BE2C (cell line): ENCODE data around the gene NRROS.

Source experiments
- DNase-seq: peaks from one replicate; pipeline ENCODE4 v3.0.0-alpha.2; 2020
- H3K27me3 ChIP-seq: fragments of 250-450 bp; sonication (Bioruptor Pico); 2 replicates; pipeline ENCODE4 v1.5.1; 2020; ENCODE audit warnings: mild to moderate bottlenecking
- H3K36me3 ChIP-seq: fragments of 250-450 bp; sonication (Bioruptor Pico); 2 replicates; pipeline ENCODE4 v1.5.1; 2020; ENCODE audit warnings: mild to moderate bottlenecking
- H3K4me1 ChIP-seq: fragments of 250-450 bp; sonication (Bioruptor Pico); 2 replicates; pipeline ENCODE4 v1.5.1; 2020
- H3K4me3 ChIP-seq: 2 replicates; pipeline ENCODE4 v1.5.1; 2011; ENCODE audit warnings: low read depth, low read length
- H3K9me3 ChIP-seq: fragments of 250-450 bp; sonication (Bioruptor Pico); 2 replicates; pipeline ENCODE4 v1.5.1; 2020
- TF ChIP-seq, protein P1 (sequence below): IDR thresholded peaks from 2 replicates; pipeline ENCODE4 v1.5.1; 2012; ENCODE audit warnings: mild to moderate bottlenecking, low read depth, low read length

The NRROS gene

GRCh38 chr3:196643201-196643749 is 3.8 kb downstream of the NRROS start:
- H3K9me3 ChIP-seq: no peaks in the 10 kb centered on the region
- H3K27me3 ChIP-seq: no peaks in the 10 kb centered on the region
- H3K4me3 ChIP-seq: no peak overlapping the region
- H3K36me3 ChIP-seq: no peaks in the 10 kb centered on the region
- no peaks in the 10 kb centered on the region for H3K4me1 ChIP-seq
- DNase-seq: no peak
- TF ChIP-seq, protein P1, sequence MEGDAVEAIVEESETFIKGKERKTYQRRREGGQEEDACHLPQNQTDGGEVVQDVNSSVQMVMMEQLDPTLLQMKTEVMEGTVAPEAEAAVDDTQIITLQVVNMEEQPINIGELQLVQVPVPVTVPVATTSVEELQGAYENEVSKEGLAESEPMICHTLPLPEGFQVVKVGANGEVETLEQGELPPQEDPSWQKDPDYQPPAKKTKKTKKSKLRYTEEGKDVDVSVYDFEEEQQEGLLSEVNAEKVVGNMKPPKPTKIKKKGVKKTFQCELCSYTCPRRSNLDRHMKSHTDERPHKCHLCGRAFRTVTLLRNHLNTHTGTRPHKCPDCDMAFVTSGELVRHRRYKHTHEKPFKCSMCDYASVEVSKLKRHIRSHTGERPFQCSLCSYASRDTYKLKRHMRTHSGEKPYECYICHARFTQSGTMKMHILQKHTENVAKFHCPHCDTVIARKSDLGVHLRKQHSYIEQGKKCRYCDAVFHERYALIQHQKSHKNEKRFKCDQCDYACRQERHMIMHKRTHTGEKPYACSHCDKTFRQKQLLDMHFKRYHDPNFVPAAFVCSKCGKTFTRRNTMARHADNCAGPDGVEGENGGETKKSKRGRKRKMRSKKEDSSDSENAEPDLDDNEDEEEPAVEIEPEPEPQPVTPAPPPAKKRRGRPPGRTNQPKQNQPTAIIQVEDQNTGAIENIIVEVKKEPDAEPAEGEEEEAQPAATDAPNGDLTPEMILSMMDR: no peak

DNA sequence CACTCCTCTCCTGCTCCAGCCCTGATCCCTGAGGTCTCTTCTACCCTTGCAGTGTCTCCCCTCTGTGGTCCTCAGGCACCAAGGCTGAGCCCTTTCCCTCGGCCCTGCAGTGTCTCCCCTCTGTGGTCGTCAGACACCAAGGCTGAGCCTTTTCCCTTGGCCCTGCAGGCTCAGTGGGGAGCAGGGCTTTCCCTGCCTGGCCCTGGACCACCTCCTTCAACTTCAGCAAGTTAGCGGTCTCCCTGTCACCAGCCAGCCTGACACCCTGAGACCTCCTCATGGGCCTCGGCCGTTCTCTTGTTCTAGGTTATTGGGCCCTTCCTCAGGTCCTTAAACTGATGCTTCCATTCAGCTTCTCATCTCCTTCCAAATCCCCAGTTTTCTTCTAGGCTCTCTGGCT is 4.3 kb downstream of the NRROS start:
- DNase-seq: no peak
- H3K4me3 ChIP-seq: no peak overlapping the region
- H3K4me1 ChIP-seq: no peaks in the 10 kb centered on the region
- H3K9me3 ChIP-seq: no peaks in the 10 kb centered on the region
- TF ChIP-seq, protein P1: no peak
- no peaks in the 10 kb centered on the region for H3K27me3 ChIP-seq
- H3K36me3 ChIP-seq: no peaks in the 10 kb centered on the region

- Histone ChIP-seq H3K4me3 (no peak overlapping the region), H3K4me1 (0 out of 2 replicates have a peak, but pooled peaks cover 4% of the 10 kb centered on the region), H3K36me3 (no peaks in the 10 kb centered on the region), H3K27me3 (no peaks in the 10 kb centered on the region), H3K9me3 (no peaks in the 10 kb centered on the region)
- TF ChIP-seq, protein P1: no peak
- no peak for DNase-seq
Observed at GRCh38 chr3:196645096-196645495, 5.6 kb downstream of the NRROS start.

- TF ChIP-seq, protein P1: no peak
- Histone ChIP-seq H3K36me3 (no peaks in the 10 kb centered on the region), H3K4me1 (peaks cover 8% of the 10 kb centered on the region), H3K9me3 (no peaks in the 10 kb centered on the region), H3K4me3 (no peak overlapping the region), H3K27me3 (no peaks in the 10 kb centered on the region)
- DNase-seq: no peak
Observed at GRCh38 chr3:196645897-196646665, 6.6 kb downstream of the NRROS start.

DNA sequence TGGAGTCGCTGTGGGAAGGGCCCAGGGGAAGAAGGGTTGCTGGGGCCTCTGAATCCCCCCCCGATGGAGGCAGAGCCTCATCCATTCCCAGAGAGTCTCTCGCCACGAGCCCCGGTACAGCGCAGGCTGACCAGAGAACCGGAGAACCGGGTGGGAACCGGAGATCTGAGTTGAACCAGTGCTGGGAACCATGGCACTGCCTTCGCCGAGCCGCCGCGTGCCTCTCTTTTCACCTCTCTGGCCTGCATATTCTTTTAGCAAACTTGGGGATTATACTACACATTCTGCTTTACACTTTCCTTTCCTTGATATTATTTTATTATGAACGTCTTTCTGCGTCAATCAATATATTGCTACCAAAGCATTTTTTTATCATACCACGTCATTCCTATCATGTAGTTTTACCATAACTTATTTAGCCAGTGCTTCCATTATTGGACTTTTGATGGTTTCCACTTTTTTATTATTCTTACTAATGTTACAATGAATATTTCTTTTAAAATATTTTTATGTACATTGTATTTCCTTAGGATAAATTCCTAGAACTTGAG is 7.2 kb downstream of the NRROS start:
- TF ChIP-seq, protein P1: no peak
- DNase-seq: no peak
- no peaks in the 10 kb centered on the region for H3K36me3 ChIP-seq
- H3K4me3 ChIP-seq: no peak overlapping the region
- no peaks in the 10 kb centered on the region for H3K9me3 ChIP-seq
- peaks cover 11% of the 10 kb centered on the region for H3K4me1 ChIP-seq
- H3K27me3 ChIP-seq: no peaks in the 10 kb centered on the region
